Dendritic cell treated with granulocyte-macrophage colony-stimulating factor and Interleukin-4, amounts not matched to agents 40 ng/mL and 50 ng/mL, for 4 days (primary cell): Measurements from ENCODE around the gene UBE2I.
A peak's percentile ranks its signal among the peaks of the same experiment; 100 is the strongest.

ENCODE experiments used
- H3K27ac Mint-ChIP-seq: one replicate; pipeline ENCODE4 v1.8.0; 2022; ENCODE audit warnings: mild to moderate bottlenecking, mixed read lengths
- H3K27me3 Mint-ChIP-seq: one replicate; pipeline ENCODE4 v1.8.0; 2022; ENCODE audit warnings: mild to moderate bottlenecking, mixed read lengths
- H3K36me3 Mint-ChIP-seq: one replicate; pipeline ENCODE4 v1.8.0; 2022; ENCODE audit warnings: low read depth, mixed read lengths
- H3K4me1 Mint-ChIP-seq: one replicate; pipeline ENCODE4 v1.8.0; 2022; ENCODE audit warnings: low read depth, mixed read lengths
- H3K4me3 Mint-ChIP-seq: one replicate; pipeline ENCODE4 v1.8.0; 2022; ENCODE audit warnings: mild to moderate bottlenecking, moderate library complexity, mixed read lengths
- H3K9me3 Mint-ChIP-seq: one replicate; pipeline ENCODE4 v1.8.0; 2022; ENCODE audit warnings: mixed read lengths
- intact Hi-C: fragments of 100-400 bp; cut with micrococcal nuclease; formaldehyde crosslinking; loops from one replicate; pipeline ENCODE4 v1.15.0; 2022

UBE2I gene

DNA sequence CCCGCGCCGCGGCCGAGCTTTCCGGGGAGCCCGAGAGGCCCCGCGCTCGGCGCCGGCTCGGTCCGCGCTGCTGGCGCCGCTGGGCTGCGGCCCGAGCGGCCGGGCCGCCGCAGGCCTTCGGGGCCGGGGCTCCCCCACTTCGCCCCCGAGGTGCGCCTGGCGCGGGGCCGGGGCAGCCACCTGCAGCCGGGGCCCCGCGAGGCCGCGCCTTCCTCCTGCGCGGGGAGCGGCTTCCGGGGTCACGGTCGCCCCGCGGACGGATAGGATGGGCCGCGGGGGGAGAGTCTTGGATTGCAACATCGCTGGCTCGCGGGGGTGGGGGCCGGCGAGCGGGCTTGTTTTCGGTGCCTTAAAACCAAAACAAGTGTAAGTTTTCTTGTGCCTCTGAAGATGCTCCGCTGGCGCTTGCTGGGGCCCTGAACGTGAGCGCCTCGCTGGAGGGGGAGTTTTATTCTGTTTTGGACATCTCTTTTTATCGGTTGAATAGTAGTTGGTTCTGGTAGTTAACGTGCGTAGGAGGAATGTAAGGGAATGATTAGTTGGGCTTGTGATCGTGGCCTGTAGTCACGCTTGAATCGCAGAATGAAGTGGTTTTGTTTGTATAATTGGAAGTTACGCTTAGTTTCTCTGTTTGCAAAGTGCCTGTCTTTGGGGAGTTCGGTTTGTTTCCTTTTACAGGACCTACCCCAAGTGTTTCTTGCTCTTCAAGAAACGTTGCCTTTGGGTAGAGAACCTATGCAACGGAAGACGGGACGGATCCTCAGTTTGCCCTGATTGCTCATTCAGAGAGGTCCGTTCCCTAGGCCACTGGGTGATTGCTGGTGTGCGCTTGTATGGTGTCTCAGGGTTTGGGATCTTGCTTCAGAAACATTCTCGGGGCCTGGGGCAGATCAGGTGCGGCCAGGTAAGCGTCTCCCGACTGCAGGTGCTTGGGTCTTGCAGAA lies 724 bp downstream of the UBE2I start:
- intact Hi-C loops = loop anchor here (5.0 to 10.0 kb wide), 2 partner anchors 42 to 95 kb away; partner anchors contain the start of genes GNPTG and TSR3
- Mint-ChIP-seq H3K27ac (peak overlapping the region; percentile 86), H3K36me3 (peaks cover 52% of the 10 kb centered on the region), H3K27me3 (peaks cover 3% of the 10 kb centered on the region), H3K9me3 (no peaks in the 10 kb centered on the region), H3K4me3 (peak overlapping the region; percentile 96), H3K4me1 (peaks cover 50% of the 10 kb centered on the region)

DNA sequence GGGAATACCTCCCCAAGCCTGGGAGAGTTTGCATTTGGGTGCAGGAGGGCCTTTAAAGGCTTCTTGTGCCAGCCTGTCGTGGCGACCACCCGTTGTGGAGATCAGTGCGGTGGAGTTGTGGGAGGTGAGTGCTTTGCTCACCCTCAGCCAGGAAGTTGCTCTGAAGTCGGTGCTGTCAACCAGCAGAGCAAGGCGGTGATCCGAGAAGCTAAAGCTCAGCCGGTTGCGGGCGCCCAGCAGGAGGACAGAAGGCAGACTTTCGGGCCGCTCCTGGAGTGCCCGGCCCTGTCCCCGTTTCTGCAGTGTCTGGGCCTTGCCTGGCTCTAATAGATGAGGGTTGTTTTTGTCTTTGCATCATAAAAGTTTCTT lies 1.4 kb downstream of the UBE2I start:
- Mint-ChIP-seq H3K27me3 (peaks cover 3% of the 10 kb centered on the region), H3K4me1 (peaks cover 50% of the 10 kb centered on the region), H3K27ac (peak overlapping the region; percentile 86), H3K4me3 (peak overlapping the region; percentile 96), H3K9me3 (no peaks in the 10 kb centered on the region), H3K36me3 (peaks cover 59% of the 10 kb centered on the region)
- intact Hi-C loops = loop anchor here (5.0 to 10.0 kb wide), 2 partner anchors 41 to 94 kb away; partner anchors contain the start of genes GNPTG and TSR3

DNA sequence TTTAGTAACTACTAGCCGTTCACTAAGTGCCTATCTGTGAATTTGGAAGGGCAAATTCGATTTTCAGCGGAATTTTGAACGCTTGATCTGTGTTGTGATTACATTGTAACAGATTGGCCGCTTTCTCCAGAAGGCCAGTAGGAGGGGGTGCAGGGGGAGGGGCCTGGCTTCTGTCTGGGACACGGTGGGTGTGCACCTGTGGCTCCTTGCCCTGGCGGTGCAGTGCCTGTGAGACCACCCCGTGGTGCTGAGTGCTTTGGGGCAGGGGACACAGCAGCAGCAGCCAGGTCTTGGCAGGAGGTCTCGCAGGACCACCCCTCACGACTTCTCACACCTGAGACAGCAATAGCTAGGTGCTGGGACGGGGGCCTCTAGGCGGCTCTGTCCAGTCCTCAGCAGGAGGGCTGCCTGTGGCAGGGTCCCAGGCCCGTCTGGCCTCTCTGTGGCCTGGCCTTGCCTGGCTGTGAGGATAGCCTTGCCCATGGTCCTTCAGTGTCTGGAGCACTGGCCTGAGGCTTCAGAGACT lies 1.8 kb downstream of the UBE2I start:
- H3K9me3 Mint-ChIP-seq = no peaks in the 10 kb centered on the region
- peaks cover 2% of the 10 kb centered on the region for H3K27me3 Mint-ChIP-seq
- intact Hi-C loops = loop anchor here (5.0 to 10.0 kb wide), 2 partner anchors 41 to 94 kb away; partner anchors contain the start of genes GNPTG and TSR3
- peak overlapping the region; percentile 96 for H3K4me3 Mint-ChIP-seq
- peak overlapping the region; percentile 86 for H3K27ac Mint-ChIP-seq
- H3K4me1 Mint-ChIP-seq = peaks cover 46% of the 10 kb centered on the region
- H3K36me3 Mint-ChIP-seq = peaks cover 63% of the 10 kb centered on the region

DNA sequence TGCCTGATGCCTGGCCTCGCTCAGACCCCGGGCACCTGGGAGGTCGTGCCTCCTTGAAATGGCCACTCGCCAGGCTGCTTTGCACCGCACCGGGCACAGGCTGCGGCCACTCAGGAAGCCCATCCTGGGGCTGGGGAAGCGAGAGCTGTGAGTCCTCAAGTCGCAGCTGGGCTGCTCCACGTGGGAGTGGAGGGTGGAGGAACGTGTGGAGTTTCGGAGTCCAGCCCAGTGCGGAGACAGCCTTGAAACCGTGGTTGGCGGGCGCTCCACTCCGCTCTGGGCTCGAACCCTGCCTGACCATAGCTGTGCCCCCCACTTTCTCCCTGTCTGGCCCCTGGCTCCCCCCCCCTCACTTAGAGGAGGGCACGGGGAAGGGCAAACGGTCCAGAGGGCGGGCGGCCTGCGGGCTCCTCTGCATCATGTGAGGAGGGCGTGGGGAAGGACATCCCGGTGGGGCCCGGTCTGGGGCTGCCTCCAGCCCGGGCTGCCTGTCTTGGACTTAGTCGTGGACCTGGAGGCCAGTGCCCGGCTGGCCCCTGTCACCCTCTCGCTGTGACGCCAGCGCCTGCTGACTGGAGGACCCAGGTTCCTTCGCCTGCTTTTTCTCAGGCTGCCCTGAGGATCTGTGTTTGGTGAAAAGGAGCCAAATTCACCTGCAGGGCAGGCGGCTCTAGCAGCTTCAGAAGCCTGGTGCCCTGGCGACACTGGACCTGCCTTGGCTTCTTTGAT lies 2.5 kb downstream of the UBE2I start:
- Mint-ChIP-seq H3K9me3 (no peaks in the 10 kb centered on the region), H3K4me3 (peak overlapping the region; percentile 96), H3K27me3 (no peaks in the 10 kb centered on the region), H3K27ac (peak overlapping the region; percentile 86), H3K4me1 (peaks cover 41% of the 10 kb centered on the region), H3K36me3 (peaks cover 70% of the 10 kb centered on the region)
- intact Hi-C loops = loop anchor here (5.0 to 10.0 kb wide), 2 partner anchors 40 to 93 kb away; partner anchors contain the start of genes GNPTG and TSR3

DNA sequence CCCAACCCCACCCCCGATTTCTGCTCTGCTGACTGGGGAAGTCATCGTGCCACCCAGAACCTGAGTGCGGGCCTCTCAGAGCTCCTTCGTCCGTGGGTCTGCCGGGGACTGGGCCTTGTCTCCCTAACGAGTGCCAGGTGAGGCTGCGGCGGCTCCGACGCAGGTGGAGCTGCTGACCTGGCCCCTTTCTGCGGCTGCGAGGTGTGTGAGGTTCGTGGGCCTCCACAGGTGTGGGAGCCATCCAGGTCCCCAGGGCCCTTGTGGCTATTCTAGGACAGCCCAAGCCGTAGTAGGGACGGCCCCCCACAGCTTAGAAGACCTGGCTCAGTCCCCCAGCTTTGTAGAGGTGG lies 3.0 kb downstream of the UBE2I start:
- no peaks in the 10 kb centered on the region for H3K27me3 Mint-ChIP-seq
- H3K27ac Mint-ChIP-seq = no peak overlapping the region
- H3K9me3 Mint-ChIP-seq = no peaks in the 10 kb centered on the region
- peaks cover 75% of the 10 kb centered on the region for H3K36me3 Mint-ChIP-seq
- intact Hi-C loops = loop anchor here (5.0 to 10.0 kb wide), 2 partner anchors 40 to 92 kb away; partner anchors contain the start of genes GNPTG and TSR3
- H3K4me1 Mint-ChIP-seq = peaks cover 41% of the 10 kb centered on the region
- no peak overlapping the region for H3K4me3 Mint-ChIP-seq

DNA sequence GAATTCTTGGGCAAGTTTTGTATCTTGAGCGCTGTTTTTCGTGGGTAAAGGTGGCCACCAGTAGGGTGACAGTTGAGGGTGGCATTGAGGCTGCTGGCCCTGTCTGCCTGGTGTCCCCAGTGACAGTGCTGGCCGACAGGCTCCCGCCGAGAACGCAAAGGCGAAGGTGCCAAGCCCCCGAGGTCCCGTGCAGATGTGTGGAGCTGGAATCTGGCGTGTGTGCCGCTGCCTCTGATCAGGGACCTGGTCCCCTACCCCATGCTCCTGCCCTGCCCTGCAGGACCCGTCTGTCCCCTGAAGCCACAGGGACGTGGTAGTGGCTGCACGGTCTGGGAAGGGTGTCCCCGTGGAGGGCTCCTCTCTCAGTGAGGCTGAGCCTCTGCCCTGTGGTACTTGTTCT lies 3.5 kb downstream of the UBE2I start:
- Mint-ChIP-seq H3K9me3 (no peaks in the 10 kb centered on the region), H3K36me3 (peaks cover 80% of the 10 kb centered on the region), H3K4me1 (peaks cover 40% of the 10 kb centered on the region), H3K4me3 (no peak overlapping the region), H3K27ac (no peak overlapping the region), H3K27me3 (no peaks in the 10 kb centered on the region)
- intact Hi-C loops = loop anchor here (5.0 to 10.0 kb wide), 2 partner anchors 39 to 92 kb away; partner anchors contain the start of genes GNPTG and TSR3

DNA sequence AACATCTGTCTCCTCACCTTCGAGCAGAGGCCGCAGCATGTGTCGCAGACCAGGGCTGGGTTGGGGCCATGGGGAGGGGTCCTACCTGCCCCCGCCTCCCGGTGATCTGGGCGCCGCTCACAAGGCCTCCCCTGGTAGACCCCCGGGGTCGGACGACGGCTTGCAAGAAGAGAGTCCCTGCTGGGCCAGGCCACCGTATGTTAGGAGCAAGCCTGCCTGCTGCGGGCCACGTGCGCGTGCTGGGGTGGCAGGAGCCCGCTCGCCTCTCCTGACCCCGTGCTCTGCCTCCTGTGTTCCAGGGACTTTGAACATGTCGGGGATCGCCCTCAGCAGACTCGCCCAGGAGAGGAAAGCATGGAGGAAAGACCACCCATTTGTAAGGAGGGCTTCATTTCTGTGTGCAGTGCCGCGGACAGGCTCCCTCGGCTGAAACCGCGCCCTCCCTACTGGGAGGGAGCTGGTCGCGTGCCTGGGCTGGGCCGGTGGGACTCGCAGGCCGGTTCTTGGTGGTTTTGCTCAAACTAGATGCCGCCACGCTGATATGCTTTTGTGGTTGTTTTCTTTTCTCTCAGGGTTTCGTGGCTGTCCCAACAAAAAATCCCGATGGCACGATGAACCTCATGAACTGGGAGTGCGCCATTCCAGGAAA lies 4.4 kb downstream of the UBE2I start:
- Mint-ChIP-seq H3K27me3 (no peaks in the 10 kb centered on the region), H3K27ac (no peak overlapping the region), H3K4me3 (no peak overlapping the region)

DNA sequence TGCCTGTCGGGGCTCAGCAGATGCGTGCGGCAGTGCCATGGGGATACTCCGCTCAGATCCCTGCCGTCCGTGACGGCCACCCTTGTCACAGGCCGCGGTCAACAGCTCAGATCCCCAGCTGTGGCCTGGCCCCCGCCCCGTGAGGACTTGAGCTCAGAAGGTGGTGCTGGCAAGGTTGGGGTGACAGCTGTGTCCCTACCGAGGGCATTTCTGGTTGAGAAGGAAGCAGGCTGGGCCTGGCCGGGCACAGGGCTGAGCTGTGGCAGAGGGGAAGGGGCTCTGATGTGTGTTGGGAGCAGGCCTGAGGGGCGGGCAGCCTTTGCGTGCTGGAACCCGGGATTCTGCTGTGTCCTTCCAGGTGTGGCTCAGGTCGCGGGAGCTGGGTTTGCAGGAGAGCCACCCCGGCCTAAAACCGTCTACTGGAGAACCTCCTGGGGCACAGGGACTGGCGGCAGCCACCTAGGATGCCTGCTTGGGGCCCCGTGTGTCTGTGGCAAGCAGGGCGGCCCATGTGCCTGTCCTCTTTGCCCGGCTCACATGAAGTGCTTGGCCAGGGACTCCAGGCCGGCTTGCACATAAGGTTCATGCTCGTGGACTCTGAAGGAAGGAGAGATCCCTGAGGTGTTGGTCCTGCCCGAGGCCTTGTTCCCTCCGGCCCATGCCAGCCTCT lies 5.1 kb downstream of the UBE2I start:
- no peaks in the 10 kb centered on the region for H3K27me3 Mint-ChIP-seq
- H3K4me3 Mint-ChIP-seq = no peak overlapping the region
- no peak overlapping the region for H3K27ac Mint-ChIP-seq
- peaks cover 96% of the 10 kb centered on the region for H3K36me3 Mint-ChIP-seq
- peaks cover 34% of the 10 kb centered on the region for H3K4me1 Mint-ChIP-seq
- intact Hi-C loops = loop anchor here (5.0 to 10.0 kb wide), 2 partner anchors 38 to 90 kb away; partner anchors contain the start of genes GNPTG and TSR3
- no peaks in the 10 kb centered on the region for H3K9me3 Mint-ChIP-seq

More for the DNA sequence above, 4.4 kb downstream of the UBE2I start:
- Mint-ChIP-seq H3K36me3 (peaks cover 89% of the 10 kb centered on the region), H3K9me3 (no peaks in the 10 kb centered on the region), H3K4me1 (peaks cover 34% of the 10 kb centered on the region)
- intact Hi-C loops = loop anchor here (5.0 to 10.0 kb wide), 2 partner anchors 38 to 91 kb away; partner anchors contain the start of genes GNPTG and TSR3

DNA sequence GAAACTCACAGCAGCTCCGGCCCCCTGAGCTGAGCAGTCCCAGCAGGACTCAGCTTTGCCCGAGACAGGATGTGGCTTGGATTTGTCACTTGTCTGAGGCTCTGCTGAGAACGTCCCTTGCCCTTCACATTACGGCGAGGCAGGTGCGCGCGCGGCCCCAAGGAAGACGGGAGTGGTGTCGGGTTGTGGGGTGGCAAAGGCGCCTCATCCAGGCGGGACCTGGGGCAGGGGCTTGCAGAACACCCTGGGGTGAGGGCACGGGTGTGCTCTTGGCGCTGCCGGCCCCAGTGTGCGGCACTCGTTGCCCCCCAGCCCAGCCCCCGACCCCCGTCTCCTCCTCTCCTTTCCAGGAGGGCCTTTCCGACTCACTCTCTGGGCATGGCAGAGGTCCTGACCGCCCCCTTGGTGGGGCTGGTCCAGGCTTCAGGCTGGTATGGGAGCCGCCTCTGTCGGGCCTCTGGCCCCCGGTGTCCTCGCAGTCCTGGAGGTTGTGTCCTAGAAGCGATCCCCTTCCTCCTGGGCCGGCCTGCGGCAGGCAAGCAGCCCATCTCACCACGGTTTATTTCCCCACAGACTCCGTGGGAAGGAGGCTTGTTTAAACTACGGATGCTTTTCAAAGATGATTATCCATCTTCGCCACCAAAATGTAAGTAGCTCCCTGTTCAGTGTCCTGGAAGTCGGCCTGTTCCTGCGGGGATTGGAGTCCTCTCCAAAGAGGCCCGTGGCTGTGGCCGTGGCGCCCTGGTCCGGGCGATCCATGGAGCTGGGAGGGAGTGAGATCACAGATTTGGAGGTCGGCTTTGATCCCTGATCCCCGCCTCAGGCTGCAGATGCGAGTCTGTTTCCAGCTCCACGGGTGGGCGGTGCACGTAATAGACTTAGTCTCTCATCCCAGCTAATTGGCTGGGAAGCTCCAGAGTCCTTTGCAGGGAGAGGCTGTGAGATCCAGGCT lies 5.9 kb downstream of the UBE2I start:
- Mint-ChIP-seq H3K9me3 (no peaks in the 10 kb centered on the region), H3K36me3 (peaks cover 99% of the 10 kb centered on the region), H3K27ac (no peak overlapping the region), H3K4me3 (no peak overlapping the region), H3K27me3 (no peaks in the 10 kb centered on the region), H3K4me1 (peaks cover 29% of the 10 kb centered on the region)
- intact Hi-C loops = loop anchor here (10.0 kb wide), 1 partner anchor 89 kb away; no protein-coding TSS in a partner anchor

DNA sequence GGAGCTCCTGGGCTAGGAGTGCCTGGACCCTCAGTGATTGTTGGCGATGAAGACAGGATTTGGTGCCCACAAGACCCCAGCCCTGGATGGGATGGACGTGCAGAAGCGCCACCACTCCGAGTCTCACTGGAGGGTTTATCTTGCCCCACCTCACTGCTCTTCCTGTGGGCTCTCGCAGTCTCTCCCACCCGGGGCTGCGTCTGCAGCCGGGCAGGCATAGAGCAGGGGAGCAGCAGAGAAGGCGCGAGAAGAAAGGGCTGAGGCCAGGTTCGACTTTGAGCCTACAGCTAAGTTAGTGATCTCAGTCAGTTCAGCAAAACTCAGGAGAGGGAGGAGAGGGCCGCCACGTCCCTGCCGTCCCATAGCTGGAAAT lies 6.6 kb downstream of the UBE2I start:
- no peak overlapping the region for H3K27ac Mint-ChIP-seq
- no peak overlapping the region for H3K4me3 Mint-ChIP-seq
- intact Hi-C loops = loop anchor here (10.0 kb wide), 1 partner anchor 89 kb away; no protein-coding TSS in a partner anchor
- H3K36me3 Mint-ChIP-seq = peaks cover 99% of the 10 kb centered on the region
- H3K4me1 Mint-ChIP-seq = peaks cover 22% of the 10 kb centered on the region
- no peaks in the 10 kb centered on the region for H3K9me3 Mint-ChIP-seq
- no peaks in the 10 kb centered on the region for H3K27me3 Mint-ChIP-seq

DNA sequence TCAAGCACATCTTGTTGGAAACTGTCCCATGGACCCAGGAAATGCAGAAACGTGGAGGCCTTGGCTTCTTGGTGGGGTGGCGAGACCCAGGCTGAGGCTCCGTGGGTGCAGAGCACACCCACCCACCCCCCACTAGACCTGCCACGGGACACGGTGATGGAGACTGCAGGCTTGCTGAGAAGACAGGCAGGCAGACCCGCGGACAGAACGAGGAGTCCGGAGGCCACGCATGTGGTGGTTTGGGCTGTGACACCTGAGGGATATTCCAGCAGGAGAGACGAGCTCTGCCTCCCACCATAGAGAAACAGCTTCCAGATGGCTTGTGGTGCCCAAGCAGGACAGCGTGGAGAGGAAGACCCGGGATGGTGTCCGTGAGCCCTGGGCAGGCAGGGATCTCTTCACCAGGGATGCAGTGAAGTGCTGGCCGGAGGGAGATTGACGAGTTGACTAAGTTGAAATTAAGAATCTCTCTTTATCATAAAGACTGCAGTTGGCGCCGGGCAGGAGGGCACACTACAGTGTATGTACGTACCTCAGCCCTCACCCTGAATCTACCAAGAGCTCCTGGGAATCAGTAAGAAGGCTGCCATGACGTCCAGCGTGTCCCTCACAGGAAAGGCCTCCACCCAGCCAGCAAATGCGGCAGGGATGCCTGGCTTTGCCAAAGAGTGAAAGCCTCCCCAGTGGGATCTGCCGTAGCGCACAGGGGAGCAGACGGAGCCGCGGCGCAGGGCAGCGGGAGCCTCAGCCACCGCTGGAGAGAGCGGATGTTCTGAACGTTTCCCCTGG lies 8.2 kb downstream of the UBE2I start:
- intact Hi-C loops = loop anchor here (10.0 kb wide), 1 partner anchor 87 kb away; no protein-coding TSS in a partner anchor
- peaks cover 100% of the 10 kb centered on the region for H3K36me3 Mint-ChIP-seq
- no peak overlapping the region for H3K27ac Mint-ChIP-seq
- H3K9me3 Mint-ChIP-seq = no peaks in the 10 kb centered on the region
- H3K4me1 Mint-ChIP-seq = peaks cover 6% of the 10 kb centered on the region
- no peaks in the 10 kb centered on the region for H3K27me3 Mint-ChIP-seq
- no peak overlapping the region for H3K4me3 Mint-ChIP-seq
